HAP-1 (cell line): ENCODE measurements around the gene FBXO21.

Experiments
- DNase-seq, 2 experiments: peaks; one replicate each; pipeline ENCODE4 v3.0.0-alpha.2; 2016 to 2020; ENCODE audit warnings: low spot score in 2 of 2
- H3K27me3 ChIP-seq: fragments of 250-450 bp; sonication (Bioruptor Pico); 2 replicates; pipeline ENCODE4 v1.5.1; 2020; ENCODE audit warnings: low read depth, mild to moderate bottlenecking, moderate library complexity
- H3K36me3 ChIP-seq: fragments of 250-450 bp; sonication (Bioruptor Pico); replicated peaks from 2 replicates; pipeline ENCODE4 v1.5.1; 2020; ENCODE audit warnings: mild to moderate bottlenecking
- H3K4me1 ChIP-seq: fragments of 250-450 bp; sonication (Bioruptor Pico); 2 replicates; pipeline ENCODE4 v1.5.1; 2020; ENCODE audit warnings: mild to moderate bottlenecking
- H3K4me3 ChIP-seq: fragments of 250-450 bp; sonication (Bioruptor Pico); 2 replicates; pipeline ENCODE4 v1.5.1; 2020; ENCODE audit warnings: mild to moderate bottlenecking, moderate library complexity
- H3K9me3 ChIP-seq: fragments of 250-450 bp; sonication (Bioruptor Pico); 2 replicates; pipeline ENCODE4 v1.5.1; 2020; ENCODE audit warnings: mild to moderate bottlenecking, moderate library complexity
- in situ Hi-C: fragments of 300-500 bp; cut with MboI; formaldehyde crosslinking; loops from 3 replicates; pipeline ENCODE4 v1.14.3; 2020; ENCODE audit warnings: low sequenced_read_pairs, inconsistent platforms, mixed read lengths

Gene FBXO21

DNA sequence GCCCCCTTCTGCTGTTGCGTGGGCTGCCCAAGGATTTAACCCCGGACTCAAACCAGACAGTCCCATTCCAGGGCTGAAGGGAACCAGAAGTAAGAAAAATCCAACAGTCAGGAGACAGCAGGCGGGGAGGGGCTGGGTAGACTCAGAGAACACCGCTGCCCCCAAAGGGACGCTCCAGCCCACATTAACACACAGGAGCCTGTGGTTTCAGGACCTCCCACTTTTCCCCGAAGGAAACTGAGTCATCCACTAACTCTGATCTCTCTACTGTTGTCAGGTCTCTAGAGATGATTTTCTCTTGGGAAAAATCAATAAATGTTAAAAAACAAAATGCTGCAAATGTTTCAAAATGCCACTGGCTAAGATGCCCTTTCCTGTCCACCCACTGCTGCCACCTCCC lies 41.6 kb downstream of the FBXO21 start:
- H3K4me3 ChIP-seq, result no peak overlapping the region
- no peak for DNase-seq
- H3K4me1 ChIP-seq, result peaks cover 15% of the 10 kb centered on the region
- H3K36me3 ChIP-seq, result peaks cover 18% of the 10 kb centered on the region
- in situ Hi-C loops, result no loop called here
- H3K27me3 ChIP-seq, result no peaks in the 10 kb centered on the region
- H3K9me3 ChIP-seq, result no peaks in the 10 kb centered on the region

DNA sequence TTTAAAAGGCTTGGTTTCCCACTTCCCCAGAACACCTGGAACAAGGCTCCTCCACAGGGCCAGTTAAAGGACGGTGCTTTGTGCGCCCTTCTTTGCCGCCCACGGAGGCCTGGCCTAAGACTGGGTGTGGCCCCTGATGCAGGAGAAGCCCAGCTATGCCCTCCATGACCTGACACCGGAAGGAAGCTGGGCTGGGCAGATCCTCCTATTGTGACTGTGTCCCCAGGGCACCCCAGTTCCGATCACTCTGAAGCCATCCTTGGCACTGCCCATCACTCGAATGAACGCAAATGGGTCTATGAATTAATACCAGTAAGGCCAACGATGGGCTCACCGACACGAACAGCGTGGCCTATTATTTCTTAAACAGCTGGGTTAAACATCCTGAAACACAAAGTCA lies 42.6 kb downstream of the FBXO21 start:
- no peaks in the 10 kb centered on the region for H3K27me3 ChIP-seq
- H3K36me3 ChIP-seq, result peaks cover 10% of the 10 kb centered on the region

DNA sequence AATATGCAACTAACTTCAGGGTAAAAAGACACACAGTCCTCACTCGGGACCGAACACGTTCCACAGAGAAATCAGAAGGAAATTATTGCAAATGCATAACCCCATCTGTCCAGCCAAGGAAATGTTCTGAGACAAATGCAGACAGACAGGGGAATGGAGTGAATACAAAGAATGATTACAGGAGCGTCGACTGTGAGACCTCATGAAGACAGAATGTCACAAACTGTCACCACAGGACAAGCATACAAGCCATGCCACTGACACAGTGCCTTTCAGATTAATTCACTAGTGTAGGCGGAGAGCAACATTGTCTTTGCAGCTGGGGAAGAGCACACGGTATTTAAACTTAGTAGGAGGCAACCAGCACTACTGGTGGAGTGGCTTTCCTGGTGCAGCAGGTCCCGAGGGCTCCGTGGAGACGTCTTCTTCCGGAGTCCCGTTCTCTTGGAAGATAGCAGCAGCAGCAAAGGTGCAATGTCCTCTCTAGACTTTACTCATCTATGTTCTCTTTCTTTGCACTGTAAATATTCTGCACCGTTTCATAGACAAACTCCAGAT lies 44.6 kb downstream of the FBXO21 start:
- Histone ChIP-seq H3K9me3 (no peaks in the 10 kb centered on the region), H3K4me1 (peaks cover 5% of the 10 kb centered on the region), H3K4me3 (no peak overlapping the region), H3K36me3 (peaks cover 10% of the 10 kb centered on the region), H3K27me3 (no peaks in the 10 kb centered on the region)
- in situ Hi-C loops, result no loop called here
- no peak for DNase-seq

More for the DNA sequence above, 42.6 kb downstream of the FBXO21 start:
- no peak overlapping the region for H3K4me3 ChIP-seq
- H3K9me3 ChIP-seq, result no peaks in the 10 kb centered on the region
- no peak for DNase-seq
- in situ Hi-C loops, result no loop called here
- H3K4me1 ChIP-seq, result peaks cover 15% of the 10 kb centered on the region

DNA sequence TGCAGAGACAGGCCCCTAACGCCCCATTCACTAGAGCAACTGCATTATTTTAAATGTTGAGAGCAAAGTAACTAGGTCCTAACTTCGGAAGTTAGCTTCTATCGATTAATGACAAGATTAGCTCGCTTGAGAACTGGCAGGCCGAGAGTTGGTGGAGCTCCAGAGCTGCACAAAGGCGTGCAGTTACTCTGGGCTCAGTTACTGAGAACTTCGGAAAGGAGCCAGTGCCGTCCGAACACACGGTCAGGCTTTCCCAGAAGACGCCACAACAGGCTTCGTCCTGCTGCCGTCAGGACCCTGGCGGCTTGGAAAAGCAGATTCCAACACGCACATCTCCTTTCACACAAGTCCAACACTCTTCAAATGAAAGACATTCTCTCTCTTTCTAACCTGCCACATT lies 45.7 kb downstream of the FBXO21 start:
- H3K36me3 ChIP-seq, result peaks cover 8% of the 10 kb centered on the region
- H3K4me3 ChIP-seq, result no peak overlapping the region
- in situ Hi-C loops, result no loop called here
- H3K4me1 ChIP-seq, result no peaks in the 10 kb centered on the region
- no peaks in the 10 kb centered on the region for H3K27me3 ChIP-seq
- DNase-seq, result no peak
- no peaks in the 10 kb centered on the region for H3K9me3 ChIP-seq

DNA sequence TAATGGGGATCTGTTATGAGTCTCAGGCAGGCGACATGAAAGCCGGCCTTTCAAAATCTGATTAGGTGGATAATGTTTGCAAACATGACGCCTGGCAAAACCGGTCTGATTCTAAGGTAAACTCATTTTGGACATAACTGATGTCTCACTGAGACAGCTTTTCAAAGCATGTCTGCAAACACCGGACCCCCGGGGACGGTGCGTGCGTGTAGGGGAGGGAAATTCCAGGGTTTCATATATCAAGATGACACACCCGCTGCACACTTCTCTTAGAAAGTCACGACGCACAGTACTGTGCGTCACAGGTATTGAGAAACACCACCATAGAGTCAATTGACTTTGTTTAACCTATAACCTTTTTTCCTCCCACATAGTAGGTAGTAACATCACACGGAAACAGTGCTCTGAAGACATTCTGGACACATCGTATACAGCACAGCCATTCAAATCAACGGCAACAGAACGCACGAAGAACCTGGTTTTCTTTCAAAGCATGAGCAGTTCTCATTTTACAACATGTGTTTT lies 47.2 kb downstream of the FBXO21 start:
- DNase-seq, result no peak
- in situ Hi-C loops, result no loop called here
- no peaks in the 10 kb centered on the region for H3K9me3 ChIP-seq
- no peak overlapping the region for H3K4me3 ChIP-seq
- no peaks in the 10 kb centered on the region for H3K4me1 ChIP-seq
- no peaks in the 10 kb centered on the region for H3K27me3 ChIP-seq
- no peaks in the 10 kb centered on the region; the same call in none of the 2 replicates for H3K36me3 ChIP-seq

DNA sequence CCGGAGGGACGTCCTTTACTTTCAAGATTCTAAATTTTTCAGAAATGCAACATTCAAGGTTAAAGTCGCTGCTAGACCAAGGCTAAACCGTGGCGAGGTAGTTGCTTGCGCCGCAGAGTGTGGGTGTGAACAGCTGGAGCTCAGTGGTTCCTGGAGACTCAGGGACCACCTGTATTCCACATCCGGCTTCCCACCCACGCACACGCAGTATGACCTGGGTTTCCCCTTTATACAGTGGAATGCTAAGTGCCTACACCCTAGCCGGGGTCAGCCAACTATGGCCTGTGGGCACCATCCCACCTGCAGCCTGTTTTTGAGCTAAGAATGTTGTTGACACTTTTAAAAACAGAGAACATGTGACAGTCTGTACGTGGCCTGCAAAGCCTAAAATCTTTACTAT lies 48.2 kb downstream of the FBXO21 start:
- H3K4me1 ChIP-seq, result no peaks in the 10 kb centered on the region
- H3K27me3 ChIP-seq, result no peaks in the 10 kb centered on the region
- in situ Hi-C loops, result no loop called here
- H3K9me3 ChIP-seq, result no peaks in the 10 kb centered on the region
- no peaks in the 10 kb centered on the region; the same call in none of the 2 replicates for H3K36me3 ChIP-seq
- H3K4me3 ChIP-seq, result no peak overlapping the region
- no peak for DNase-seq

DNA sequence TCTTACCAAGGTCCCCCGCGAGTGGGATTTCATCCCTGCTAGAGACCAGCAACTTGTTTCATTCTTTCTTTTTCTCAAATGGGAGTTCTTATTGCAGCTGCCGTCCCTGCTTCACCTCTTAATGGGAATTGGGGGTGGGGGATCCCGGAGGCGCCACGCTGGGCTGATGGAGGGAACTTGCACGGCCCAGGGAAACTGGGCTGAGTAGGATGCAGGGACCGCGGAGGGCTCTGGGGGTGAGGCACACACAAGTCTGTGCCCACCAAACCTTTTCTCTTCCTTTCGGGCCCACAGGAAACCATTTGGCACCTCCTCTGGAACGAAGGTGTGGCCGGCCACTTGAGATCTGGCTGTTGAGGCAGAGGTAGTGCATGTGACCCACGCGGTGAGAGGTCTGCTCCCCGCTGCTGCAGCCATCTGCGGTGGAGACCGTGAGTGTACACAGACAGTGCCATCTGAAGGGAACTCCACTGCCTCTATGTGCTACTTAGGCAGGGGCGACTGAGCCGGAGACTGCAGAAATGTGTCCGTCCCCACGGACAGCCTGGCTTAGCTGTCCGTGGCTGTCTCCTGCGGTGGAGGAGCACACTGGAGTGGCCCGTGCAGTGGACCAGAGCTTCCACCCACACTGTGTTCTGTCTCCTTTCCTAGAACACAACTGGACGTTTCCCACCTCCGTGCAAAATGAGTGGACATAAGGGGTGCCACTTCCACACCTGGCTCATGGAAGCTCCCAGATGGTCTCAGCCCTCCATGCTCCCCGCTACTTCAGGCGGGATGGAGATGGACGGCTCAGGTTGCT lies 49.0 kb downstream of the FBXO21 start:
- in situ Hi-C loops, result no loop called here
- no peak for DNase-seq
- Histone ChIP-seq H3K9me3 (no peaks in the 10 kb centered on the region), H3K4me1 (no peaks in the 10 kb centered on the region), H3K27me3 (no peaks in the 10 kb centered on the region), H3K36me3 (no peaks in the 10 kb centered on the region; the same call in none of the 2 replicates), H3K4me3 (no peak overlapping the region)

DNA sequence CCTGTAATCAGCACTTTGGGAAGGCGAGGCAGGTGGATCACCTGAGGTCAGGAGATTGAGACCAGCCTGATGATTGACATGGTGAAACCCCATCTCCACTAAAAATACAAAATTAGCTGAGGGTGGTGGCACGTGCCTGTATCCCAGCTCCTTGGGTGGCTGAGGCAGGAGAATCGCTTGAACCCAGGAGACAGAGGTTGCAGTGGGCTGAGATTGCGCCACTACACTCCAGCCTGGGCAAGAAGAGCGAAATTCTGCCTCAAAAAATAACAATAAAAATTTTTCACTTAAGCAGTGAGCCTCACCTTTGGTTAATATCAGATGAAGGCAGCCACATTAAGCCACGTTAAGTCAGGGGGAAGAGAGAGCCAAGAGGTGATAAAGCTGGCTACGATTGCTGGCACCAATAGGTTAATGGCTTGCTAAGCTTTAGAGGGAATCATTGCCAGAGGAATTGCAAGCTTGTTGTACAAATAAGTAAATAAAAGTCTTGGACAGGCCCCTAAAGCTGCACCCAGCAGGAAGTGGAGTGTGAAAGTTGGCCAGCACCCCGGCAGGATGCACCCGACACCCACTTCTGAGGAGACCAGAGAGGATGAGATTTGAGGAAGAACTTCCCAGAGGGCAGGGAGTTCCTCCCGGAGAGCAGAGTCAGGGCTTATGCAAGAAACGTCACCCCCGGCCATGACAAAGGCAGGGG lies 49.7 kb downstream of the FBXO21 start:
- Histone ChIP-seq H3K4me1 (no peaks in the 10 kb centered on the region), H3K9me3 (no peaks in the 10 kb centered on the region), H3K36me3 (no peaks in the 10 kb centered on the region; the same call in 1 of the 2 replicates), H3K27me3 (no peaks in the 10 kb centered on the region), H3K4me3 (no peak overlapping the region)
- no peak for DNase-seq
- in situ Hi-C loops, result no loop called here

DNA sequence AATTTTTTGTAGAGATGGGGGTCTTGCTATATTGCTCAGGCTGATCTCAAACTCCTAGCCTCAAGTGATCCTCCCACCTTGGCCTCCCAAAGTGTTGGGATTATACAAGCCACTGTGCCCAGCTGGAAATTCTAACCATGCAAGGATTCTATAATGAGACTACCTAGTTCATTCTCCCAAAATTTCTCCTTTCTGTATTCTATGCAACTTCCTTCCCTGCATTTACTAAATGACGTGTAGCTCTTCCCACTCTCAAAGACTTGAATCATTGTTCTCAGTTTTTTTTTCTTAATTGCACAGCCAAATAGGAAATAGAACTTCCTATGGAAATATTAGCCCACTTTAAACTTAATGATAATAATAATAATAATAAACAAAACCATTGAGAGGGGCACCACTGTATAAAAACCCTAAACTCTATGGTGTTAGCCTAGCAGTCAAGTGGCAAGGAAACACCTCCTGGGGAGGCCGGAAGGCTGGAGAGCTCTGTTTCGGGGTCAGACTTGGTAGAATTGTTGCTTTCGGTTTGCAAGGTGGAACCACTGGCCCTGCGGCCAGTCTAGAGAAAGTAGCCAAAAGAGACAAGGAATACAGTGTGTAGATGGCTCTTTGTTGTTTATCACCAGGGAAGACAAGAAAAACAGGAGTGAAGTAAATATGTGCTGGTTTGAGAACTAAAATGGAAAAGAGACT lies 51.1 kb downstream of the FBXO21 start:
- H3K4me1 ChIP-seq, result no peaks in the 10 kb centered on the region
- no peak overlapping the region for H3K4me3 ChIP-seq
- H3K27me3 ChIP-seq, result no peaks in the 10 kb centered on the region
- in situ Hi-C loops, result no loop called here
- H3K9me3 ChIP-seq, result no peaks in the 10 kb centered on the region
- no peaks in the 10 kb centered on the region for H3K36me3 ChIP-seq
- DNase-seq, result no peak

DNA sequence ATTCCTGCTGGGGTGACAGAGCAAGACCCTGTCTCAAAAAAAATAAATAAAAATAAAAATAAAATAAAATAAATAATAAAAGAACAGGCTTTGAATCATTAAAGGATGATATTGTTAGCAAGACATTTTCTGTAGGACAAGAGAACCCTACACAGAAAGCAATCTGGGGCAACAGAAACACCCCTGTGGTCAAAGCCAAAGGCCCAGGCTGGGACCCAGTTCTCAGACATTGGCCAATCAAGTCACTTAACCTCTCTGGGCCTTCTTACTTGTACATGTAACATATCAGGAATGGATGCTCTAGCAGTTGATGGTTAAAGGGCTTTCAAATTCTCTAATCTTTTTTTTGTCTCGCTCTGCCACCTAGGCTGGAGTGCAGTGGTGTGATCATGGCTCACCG lies 55.5 kb downstream of the FBXO21 start:
- Histone ChIP-seq H3K9me3 (no peaks in the 10 kb centered on the region), H3K4me1 (no peaks in the 10 kb centered on the region), H3K4me3 (no peak overlapping the region), H3K36me3 (no peaks in the 10 kb centered on the region), H3K27me3 (no peaks in the 10 kb centered on the region)
- in situ Hi-C loops, result no loop called here
- no peak for DNase-seq

DNA sequence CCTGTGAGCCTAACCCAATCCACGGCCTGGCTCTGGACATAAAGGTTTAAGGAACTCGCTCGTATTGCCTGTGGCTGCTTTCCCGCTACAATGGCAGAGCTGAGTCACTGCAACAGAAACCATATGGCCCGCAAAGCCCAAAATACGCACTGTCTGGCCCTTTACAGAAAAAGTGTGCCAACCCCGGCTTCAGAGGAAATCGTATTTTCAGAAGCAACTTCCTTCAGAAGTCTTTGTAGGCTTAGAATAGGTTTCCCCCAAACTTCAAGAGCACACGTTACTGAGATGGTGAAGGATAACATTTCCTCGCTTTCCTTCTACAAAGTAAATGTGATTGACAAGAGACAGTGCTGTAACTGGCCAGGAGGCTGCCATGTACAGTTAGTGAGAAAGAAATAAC lies 56.2 kb downstream of the FBXO21 start:
- H3K36me3 ChIP-seq, result no peaks in the 10 kb centered on the region
- no peaks in the 10 kb centered on the region for H3K4me1 ChIP-seq
- no peaks in the 10 kb centered on the region for H3K27me3 ChIP-seq
- no peak overlapping the region for H3K4me3 ChIP-seq
- no peak for DNase-seq
- no peaks in the 10 kb centered on the region; the same call in 1 of the 2 replicates for H3K9me3 ChIP-seq
- in situ Hi-C loops, result no loop called here

DNA sequence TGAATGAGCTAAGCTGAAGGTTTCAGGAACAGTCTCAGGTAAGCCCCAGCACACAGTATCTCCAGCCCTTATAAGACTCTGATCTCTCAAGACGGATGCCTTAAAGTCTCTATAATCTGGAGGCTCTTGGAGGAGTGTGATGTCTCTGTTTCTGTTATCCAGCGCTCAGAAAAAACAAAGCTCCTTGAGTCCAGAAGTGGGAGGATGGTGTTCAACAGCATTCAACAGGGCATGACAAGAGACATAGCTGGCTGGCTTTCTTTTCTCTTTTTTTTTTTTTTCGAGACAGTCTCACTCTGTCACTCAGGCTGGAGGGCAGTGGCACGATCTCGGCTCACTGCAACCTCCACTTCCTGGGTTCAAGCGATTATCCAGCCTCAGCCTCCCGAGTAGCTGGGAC lies 59.5 kb downstream of the FBXO21 start:
- H3K36me3 ChIP-seq, result no peaks in the 10 kb centered on the region
- H3K4me3 ChIP-seq, result no peak overlapping the region
- H3K27me3 ChIP-seq, result no peaks in the 10 kb centered on the region
- H3K4me1 ChIP-seq, result no peaks in the 10 kb centered on the region
- in situ Hi-C loops, result no loop called here
- H3K9me3 ChIP-seq, result no peaks in the 10 kb centered on the region; the same call in 1 of the 2 replicates
- no peak for DNase-seq

DNA sequence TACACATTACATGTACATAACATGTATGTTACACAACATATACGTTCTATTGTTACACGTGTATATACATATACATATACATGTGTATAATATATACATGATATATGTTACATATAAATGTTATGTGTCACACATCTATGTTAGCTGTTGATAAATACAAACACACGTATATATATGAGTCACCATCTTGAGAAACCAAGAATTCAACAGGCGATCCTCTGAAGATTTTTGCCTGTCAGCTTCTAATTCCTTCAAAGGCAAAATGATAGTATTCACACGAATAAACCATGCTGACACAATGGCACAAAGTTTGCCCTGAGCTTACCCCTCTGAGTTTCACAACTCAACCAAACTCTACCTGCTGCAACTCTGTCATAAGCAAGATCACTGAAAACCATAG lies 60.9 kb downstream of the FBXO21 start:
- DNase-seq, result no peak
- Histone ChIP-seq H3K4me3 (no peak overlapping the region), H3K27me3 (no peaks in the 10 kb centered on the region), H3K9me3 (no peaks in the 10 kb centered on the region; the same call in 1 of the 2 replicates), H3K36me3 (no peaks in the 10 kb centered on the region), H3K4me1 (no peaks in the 10 kb centered on the region)
- in situ Hi-C loops, result no loop called here
